GM21576 (cell line): ENCODE measurements around the gene NUP62.
"Not testable (repeated sequence)": the region's sequence is repeated elsewhere in the genome, so short reads cannot be mapped to it uniquely, and the experiment has no call there.

Experiments
- ATAC-seq: cut with Tn5 transposase; IDR thresholded peaks from one replicate; pipeline ENCODE4 v1.9.1; 2021; ENCODE audit warnings: mild to moderate bottlenecking, moderate library complexity; ENCODE audit not compliant: unreplicated experiment

NUP62 gene, protein sequence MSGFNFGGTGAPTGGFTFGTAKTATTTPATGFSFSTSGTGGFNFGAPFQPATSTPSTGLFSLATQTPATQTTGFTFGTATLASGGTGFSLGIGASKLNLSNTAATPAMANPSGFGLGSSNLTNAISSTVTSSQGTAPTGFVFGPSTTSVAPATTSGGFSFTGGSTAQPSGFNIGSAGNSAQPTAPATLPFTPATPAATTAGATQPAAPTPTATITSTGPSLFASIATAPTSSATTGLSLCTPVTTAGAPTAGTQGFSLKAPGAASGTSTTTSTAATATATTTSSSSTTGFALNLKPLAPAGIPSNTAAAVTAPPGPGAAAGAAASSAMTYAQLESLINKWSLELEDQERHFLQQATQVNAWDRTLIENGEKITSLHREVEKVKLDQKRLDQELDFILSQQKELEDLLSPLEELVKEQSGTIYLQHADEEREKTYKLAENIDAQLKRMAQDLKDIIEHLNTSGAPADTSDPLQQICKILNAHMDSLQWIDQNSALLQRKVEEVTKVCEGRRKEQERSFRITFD

DNA sequence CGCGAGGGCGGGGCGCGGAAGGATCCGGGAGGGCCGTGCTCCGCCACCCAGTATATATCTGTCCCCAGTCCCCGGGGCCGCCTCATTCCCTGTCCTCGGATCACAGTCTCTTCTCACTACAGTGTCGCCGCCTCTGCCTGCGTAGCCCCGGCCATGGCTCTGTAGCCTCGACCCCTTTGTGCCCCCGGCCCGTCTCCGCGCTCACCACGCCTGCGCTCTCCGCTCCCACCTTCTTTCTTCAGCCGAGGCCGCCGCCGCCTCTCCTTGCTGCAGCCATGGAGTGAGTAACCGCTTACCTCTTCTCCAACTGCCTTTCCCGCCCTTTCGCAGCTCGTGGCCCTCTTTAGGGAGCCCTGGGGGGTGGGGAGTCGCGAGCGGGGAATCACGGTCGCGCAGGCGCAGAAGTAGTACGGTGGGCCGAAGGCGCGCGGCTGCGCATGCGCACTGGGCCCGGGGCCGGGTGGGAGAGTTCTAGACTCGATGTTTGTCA lies at the start of gene NUP62, which contains the start of gene ATF5:
Gene NUP62, minus strand, starts transcription at position 384 of the 490 bp plus-strand sequence. CDS start 19,697 bp downstream, outside the sequence.
Gene ATF5, plus strand, starts transcription at position 85 of the 490 bp plus-strand sequence. CDS start 1,646 bp downstream, outside the sequence.
- ATAC-seq = peak; percentile 29

DNA sequence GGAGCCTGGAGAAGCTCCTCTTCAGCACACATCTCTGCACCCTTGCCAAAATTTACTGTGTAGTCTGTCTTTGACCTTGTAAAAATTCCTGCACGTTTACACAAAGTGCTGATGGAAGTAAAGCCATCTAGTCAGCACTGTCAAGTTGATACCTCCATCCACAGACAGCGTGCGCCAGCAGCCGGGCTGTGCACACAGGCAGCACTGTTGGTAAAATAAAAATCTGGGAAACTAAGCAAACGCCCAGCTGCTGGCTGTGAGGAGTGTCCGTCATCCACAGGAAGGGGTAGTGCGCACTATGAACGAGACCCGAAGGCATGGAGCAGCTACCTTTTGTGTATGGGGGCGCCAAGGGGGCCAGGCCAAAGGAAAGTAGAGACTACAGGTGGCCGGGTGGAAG lies 49.0 kb upstream of the NUP62 start:
- no peak for ATAC-seq

DNA sequence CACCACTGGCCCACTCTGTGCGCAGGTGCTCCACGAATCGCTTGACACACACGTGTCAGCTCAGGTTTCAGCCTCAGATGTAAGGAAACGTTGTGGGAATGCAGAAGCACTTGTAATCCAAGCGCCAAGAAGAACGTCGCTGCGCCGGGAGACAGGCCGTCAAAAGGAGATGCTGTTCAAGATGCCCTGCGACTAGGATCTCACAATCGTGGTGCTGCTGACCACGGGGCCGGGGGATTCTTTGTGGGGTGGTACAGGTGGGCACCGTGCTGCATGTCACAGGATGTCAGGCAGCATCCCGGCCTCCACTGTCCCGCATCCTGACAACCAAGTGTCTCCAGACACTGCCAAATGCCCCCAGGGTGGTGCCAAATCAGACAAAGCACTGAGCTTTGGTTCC lies 48.6 kb upstream of the NUP62 start:
- ATAC-seq = no peak

DNA sequence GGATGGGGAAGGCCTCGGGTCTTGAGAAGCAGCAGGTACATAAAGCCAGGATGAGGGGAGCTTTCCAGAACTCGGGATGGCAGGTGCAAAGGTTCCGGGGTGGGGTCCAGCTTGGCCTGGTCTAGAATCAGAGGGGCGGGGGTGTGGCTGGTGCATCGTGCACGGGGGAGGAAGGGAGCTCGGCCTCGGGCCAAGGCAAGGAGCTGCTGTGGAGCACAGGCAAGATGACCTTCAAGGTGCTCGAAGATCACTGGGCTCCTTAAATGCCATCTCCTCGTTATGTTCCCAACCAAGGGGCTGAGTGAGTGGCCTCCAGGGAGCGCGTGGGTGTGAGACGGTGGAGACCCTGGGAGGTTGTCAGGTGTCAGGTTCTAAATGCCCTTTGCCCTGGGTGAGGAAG lies 47.8 kb upstream of the NUP62 start:
- no peak for ATAC-seq

DNA sequence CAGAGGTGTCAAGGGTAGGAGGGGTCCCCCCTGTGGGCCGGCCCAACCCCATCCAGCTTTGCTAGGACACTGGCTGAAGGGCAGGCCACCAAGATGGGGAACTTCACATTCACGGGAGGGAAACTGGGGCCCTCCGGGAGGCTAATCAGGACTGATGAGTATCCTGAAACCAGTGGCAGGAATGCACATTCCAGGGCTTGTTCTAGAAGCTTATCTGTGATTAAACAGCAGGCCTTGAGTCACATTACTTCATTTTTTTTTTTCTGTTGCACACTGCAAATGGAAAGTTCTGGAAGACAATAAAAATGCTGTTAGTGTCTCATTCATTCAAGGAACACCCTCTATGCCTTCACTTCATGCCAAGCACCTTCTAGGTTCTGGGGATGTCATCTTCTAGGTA lies 47.2 kb upstream of the NUP62 start:
- no peak for ATAC-seq

DNA sequence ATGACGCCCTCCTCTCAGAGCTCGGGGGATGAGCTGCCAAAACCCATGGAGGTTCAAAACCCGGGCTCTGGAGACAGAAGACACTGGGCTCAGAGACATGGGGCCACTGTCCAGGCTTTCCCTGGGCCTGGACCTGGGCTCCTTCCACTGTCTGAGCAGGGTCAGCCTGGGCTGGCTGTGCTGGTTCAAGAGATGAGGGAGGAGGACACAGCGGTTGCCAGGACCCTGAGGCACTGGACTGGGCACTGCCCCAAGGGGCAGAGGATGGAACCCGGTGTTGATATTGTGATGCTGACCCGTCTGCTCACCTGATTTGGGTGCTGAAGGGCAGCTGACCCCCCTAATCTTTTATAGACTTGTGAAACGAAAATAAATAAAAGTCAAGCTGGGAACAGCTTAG lies 45.7 kb upstream of the NUP62 start:
- ATAC-seq = no peak

DNA sequence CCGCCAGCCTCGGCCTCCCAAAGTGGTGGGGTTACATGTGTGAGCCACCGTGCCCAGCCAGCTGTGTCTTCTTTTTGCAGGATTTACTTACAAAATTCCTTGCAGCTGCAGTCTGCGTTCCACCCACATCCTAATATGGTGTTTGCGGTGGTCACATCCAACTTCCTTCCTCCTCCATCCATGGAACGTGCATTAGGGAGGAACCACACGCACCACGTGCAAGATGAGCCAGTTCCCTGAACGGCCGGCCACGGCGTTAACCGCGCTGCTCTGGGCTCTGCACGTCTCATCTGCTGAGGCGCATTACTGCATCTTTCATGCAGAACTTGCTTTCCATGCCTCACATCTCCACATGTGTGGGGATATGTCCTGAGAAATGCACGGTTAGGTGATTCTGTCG lies 44.7 kb upstream of the NUP62 start:
- no peak for ATAC-seq

DNA sequence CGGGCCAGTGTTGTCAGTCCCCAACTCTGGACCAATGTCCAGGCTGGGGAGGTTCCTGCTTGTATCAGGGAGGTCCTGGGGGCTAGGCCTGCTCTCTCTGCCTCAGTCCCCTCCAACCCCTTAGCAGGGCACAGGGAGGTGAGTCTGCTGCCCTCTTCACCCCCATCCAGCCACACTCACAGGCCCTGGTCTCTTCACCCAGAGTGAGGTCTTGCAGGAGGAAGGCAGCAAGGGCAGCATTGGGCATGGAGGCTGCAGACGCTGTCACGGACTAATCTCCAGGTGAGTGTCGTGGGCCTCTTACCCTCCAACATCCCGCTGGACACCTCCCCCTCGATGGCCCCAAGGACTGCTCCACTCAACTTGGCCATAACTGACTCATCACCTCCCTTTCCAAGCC lies 43.5 kb upstream of the NUP62 start:
- ATAC-seq = no peak

DNA sequence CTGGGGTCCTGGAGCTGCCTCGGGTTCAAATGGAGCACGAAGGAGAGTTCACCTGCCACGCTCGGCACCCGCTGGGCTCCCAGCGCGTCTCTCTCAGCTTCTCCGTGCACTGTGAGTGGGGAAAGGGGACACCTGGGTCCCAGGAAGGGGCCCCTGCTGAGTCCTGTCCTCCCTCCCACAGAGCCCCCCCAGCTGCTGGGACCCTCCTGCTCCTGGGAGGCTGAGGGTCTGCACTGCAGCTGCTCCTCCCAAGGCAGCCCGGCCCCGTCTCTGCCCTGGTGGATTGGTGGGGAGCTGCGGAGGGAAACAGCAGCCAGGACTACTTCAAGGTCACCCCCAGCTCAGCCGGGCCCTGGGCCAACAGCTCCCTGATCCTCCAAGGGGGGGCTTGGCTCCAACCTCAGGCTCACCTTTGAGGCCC lies 42.7 kb upstream of the NUP62 start:
- ATAC-seq = no peak

DNA sequence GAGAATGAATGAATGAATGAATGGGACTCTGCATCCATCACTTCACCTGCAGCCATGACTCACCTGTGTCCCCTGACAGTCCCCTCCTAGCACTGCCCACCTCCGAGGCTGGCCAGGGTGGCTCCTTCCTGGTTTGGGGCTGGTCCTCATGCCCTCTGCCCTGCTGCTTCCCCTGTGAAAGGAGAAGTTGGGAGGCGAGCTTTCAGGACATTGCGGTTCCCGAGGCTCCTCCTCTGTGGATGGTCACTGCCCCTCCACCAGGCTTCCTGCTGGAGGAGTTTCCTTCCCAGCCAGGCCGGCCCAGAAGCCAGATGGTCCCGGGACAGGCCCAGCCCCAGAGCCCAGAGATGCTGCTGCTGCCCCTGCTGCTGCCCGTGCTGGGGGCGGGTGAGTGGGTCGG lies 40.1 kb upstream of the NUP62 start:
- ATAC-seq = not testable (repeated sequence)

DNA sequence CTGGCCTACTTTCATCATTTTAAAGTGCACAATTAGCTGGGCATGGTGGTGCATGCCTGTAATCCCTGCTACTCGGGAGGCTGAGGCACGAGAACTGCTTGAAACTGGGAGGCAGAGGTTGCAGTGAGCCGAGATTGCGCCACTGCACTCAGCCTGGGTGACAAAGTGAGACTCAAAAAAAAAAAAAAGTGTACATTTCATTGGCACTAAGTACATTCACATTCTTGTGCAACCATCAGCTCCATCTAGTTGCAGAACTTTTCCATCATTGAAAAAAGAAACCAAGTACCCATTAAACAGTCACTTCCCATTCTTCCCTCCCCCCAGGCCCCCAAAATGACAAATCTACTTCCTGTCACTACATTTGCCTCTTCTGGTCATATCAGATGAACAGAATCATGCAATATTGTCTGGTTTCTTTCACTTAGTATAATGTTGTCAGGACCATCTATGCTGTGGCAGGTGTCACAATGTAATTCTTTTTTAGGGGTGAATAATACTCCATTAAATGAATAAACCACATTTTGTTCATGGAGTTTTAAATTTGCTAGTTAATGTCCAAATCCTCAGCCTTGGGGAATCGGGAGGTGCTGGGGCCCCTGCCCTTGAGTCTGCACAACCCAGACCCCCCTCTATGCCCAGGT lies 39.1 kb upstream of the NUP62 start:
- no peak for ATAC-seq

DNA sequence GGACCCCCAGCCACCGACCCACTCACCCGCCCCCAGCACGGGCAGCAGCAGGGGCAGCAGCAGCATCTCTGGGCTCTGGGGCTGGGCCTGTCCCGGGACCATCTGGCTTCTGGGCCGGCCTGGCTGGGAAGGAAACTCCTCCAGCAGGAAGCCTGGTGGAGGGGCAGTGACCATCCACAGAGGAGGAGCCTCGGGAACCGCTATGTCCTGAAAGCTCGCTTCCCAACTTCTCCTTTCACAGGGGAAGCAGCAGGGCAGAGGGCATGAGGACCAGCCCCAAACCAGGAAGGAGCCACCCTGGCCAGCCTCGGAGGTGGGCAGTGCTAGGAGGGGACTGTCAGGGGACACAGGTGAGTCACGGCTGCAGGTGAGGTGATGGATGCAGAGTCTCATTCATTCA lies 31.7 kb upstream of the NUP62 start, which contains the start of gene SIGLEC11:
Gene SIGLEC11, minus strand, starts transcription at position 193 of the 400 bp plus-strand sequence. Its CDS starts 91 bp downstream, at position 102.
- ATAC-seq = not testable (repeated sequence)

DNA sequence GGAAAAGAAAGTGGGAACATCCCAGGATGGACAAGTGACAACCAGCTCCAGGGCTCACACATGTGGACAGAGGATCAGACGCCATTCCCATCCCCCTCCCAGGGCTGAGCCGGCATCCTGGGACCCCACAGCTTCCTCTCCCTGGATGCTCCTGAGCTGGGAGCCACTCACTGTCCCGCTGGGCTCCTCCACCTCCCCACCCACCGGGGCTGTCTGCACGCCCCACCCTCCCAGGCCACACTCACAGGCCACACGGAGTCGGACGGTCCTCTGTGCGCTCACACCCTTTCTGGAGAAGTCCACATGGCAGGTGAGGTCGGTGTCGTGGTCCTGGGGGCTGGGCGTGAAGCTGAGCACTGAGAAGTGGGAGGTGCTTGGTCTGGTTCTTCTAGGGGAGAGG lies 30.6 kb upstream of the NUP62 start:
- ATAC-seq = not testable (repeated sequence)

DNA sequence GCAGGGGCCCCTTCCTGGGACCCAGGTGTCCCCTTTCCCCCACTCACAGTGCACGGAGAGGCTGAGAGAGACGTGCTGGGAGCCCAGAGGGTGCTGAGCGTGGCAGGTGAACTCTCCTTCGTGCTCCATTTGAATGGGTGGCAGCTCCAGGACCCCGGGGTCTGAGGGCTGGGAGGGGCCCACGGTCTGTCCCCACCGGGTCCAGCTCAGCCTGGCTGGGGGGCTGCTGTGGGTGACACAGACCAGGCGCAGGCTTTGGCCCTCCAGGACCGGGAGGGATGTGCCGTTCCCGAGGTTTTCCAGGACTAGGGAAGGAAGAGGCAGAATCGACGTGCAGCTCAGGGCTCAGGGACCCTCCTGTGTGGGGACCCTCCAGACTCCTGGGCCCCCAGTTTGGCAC lies 29.3 kb upstream of the NUP62 start:
- not testable (repeated sequence) for ATAC-seq

DNA sequence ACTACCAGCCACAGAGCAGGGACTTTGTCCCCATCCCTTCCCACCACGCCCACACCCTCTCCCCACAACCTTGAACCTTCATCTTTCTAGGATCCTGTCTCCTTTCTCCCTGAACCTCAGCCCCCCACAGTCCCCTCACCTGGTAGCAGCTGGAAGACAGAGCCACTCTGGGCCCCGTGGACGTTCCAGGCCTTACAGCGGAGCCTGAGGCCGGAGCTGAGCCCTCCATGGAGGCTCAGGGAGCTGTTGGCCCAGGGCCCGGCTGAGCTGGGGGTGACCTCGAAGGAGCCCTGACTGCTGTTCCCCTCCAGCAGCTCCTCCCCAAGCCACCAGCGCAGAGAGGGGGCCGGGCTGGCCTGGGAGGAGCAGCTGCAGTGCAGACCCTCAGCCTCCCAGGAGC lies 28.8 kb upstream of the NUP62 start:
- ATAC-seq = not testable (repeated sequence)

DNA sequence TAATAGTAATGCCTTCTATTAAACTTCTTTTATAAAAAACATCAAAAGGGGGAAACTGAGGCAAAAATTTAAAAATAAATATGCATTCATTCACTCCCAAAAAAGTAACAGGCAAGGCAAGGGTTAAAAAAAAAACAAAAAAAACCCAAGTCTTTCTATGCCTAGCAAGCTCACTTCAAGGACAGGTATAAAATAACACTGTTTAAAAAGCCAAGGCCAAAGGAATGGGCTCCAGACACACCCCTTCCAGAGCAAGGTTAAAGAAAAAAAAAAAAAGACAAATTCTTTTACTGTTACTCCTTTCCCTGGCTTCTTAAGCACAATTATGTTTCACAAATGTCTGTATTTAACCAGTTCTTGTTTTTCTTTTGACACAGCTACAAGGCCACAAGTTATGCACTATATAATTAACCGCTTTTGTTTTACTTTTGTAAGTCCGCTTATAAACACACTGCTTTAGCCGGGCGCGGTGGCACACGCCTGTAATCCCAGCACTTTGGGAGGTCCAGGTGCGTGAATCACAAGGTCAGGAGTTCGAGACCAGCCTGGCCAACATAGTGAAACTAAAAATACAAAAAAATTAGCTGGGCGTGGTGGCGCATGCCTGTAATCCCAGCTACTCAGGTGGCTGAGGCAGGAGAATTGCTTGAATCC lies 28.1 kb upstream of the NUP62 start:
- ATAC-seq = no peak

DNA sequence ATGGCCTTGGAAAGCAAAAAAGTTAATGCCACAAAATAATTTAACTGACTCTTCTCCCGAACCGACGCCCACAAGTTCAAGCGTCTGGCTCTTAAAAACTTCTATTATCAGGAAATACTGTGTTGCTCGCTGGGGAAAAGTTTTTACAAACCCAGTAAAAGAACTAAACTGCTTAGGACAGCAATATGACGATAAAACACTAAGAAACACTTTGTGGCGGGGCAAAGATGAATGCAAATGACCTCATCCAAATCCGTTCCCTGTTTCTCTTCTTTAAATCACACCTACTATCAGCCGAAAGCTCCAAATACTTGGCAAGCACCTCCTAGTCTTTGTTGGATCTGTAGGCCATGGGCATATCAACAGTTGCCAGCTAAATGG lies 26.8 kb upstream of the NUP62 start:
- no peak for ATAC-seq

DNA sequence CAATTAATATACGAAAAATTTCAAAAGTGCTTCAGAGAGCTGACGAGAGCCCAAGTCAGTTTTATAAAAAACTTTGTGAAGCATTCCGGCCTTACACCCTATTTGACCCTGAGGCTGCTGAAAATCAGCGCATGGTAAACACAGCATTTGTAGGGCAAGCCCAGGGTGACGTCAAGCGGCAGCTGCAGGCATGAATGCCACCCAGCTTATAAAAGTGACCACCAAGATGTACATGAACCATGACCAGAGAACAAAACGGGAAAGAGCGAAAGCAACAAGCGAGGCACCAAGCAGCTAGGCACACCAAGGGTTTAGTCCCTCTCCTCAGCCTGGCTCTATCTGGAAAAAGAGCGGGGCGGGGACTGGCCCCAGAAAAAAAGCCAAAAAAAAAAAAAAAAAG lies 25.6 kb upstream of the NUP62 start:
- ATAC-seq = no peak

DNA sequence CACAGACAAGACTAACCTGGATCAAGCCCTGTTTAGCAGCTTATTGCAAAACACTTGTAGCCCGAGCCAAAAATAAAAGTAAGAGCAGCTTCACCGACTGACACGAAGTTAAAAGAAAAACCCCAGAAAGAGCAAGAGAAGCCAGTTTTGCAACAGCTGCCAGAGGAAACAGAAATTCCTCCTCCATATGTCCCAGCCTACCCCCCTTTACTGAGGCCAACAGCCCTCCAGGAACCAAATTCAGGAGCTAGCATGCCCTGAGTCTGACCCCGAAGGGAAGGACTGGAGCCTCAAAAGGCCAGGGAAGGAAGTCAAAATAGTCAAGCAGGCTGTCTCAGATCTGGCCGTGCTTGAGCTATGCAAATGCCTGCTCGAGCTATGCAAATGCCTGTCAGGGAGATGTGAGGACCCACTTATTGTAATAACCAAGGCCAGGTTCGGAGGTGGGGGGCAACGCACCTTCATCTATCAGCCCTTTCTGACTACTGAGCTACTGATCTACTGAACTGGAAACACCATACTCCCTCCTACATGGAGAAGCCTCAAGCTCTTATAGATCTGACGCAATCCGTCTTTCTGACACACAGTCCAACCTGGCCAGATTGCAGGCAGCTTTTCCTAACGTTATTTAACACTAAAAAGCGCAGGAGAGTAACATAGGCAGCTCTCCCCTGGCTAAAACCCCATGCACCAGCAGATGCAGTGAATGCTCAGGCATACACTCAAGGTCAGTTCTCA lies 25.0 kb upstream of the NUP62 start:
- no peak for ATAC-seq

DNA sequence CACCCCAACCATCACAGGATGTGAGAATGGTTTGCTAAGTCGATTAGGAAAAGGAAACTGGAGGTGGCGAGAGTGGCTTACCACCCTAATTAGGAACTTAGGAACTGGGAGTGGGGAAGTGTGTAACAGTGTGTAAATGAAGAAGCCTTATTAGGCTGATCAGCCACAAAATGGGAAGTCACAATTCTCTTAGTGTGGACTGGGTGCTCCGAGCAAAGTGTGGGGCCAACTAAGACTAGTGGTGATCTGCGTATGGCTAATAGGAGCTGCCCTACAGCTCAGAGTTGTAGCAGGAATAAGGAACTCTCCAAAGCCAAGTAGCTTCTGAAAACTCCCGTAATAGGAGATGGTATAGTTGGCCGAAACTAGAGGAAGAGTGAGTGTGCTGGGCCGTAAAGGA lies 24.1 kb upstream of the NUP62 start:
- no peak for ATAC-seq

DNA sequence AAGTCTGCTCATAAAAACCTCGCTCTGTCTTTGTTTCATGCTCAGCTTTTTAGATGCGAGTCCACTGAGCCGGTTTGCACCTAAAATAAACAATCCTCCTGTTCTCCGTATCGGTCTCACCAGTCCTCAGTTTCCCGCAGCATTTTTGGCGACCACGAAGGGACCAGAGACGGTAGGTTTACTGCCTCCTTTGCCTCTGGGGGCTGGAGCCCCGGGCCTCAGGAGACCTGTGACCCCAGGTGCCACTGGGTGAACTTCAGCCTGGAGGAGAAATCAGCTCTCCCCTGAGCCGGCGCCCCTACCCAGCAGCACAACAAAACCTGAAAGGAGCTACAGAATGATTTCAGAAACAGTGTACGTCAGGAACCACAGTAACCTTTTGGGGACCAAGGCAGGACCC lies 23.6 kb upstream of the NUP62 start:
- no peak for ATAC-seq
